K562 (cell line): ENCODE data around the gene SF3B4. TPM values are rescaled to one million over a fixed set of nuclear protein-coding genes. Genes with fewer than 3 reads are reported as not detected.

Experiments
- CREB5 ChIP-seq: fragments of 250-450 bp; sonication (Bioruptor Pico); IDR thresholded peaks from 2 replicates; pipeline ENCODE4 v1.5.0; 2020; ENCODE audit warnings: mild to moderate bottlenecking
- FOXK1 ChIP-seq: sonication (generic); formaldehyde crosslinking; IDR thresholded peaks from 2 replicates; pipeline ENCODE4 v1.8.0; 2022; ENCODE audit warnings: missing genetic modification reagents, mild to moderate bottlenecking, borderline replicate concordance
- HMGN3 ChIP-seq: IDR thresholded peaks from 2 replicates; pipeline ENCODE4 v1.6.1; 2011; ENCODE audit warnings: borderline replicate concordance, low read depth, mild to moderate bottlenecking, mixed read lengths, low read length; ENCODE audit not compliant: insufficient read length; ENCODE audit errors: extremely low read depth
- ID3 ChIP-seq, 2 experiments: fragments of 250-450 bp in 1 of 2; fragments of 450-650 bp in 1 of 2; sonication (Bioruptor Pico) in 1 of 2; IDR thresholded peaks; 2 replicates each; pipeline versions ENCODE4 v1.6.1 to v1.8.0; 2016 to 2021; ENCODE audit warnings: mild to moderate bottlenecking in 2 of 2, moderate library complexity in 2 of 2, missing compliant biosample characterization in 1 of 2, missing genetic modification characterization in 1 of 2
- KAT2B ChIP-seq: IDR thresholded peaks from one replicate; pipeline ENCODE4 v1.6.1; 2012; ENCODE audit warnings: low read depth, mild to moderate bottlenecking, control low read depth, inconsistent platforms, low read length, moderate library complexity
- KDM5B ChIP-seq: fragments of 200-600 bp; sonication (generic); IDR thresholded peaks from 2 replicates; pipeline ENCODE4 v1.6.1; 2012; ENCODE audit warnings: low read depth, mild to moderate bottlenecking, moderate library complexity, low read length, control low read depth, inconsistent platforms; ENCODE audit not compliant: insufficient replicate concordance
- KLF10 ChIP-seq: fragments of 250-450 bp; sonication (Bioruptor Pico); IDR thresholded peaks from 2 replicates; pipeline ENCODE4 v1.6.1; 2021; ENCODE audit warnings: matching md5 sums
- MAFG ChIP-seq: fragments of 450-650 bp; conservative IDR thresholded peaks from 2 replicates; pipeline ENCODE4 v1.6.1; 2016; ENCODE audit warnings: missing genetic modification characterization, missing compliant biosample characterization
- MBD2 ChIP-seq: sonication (generic); IDR thresholded peaks from 2 replicates; pipeline ENCODE4 v1.6.1; 2016; ENCODE audit warnings: low read depth, borderline replicate concordance
- NR1H2 ChIP-seq: sonication (generic); formaldehyde crosslinking; IDR thresholded peaks from 2 replicates; pipeline ENCODE4 v1.4.0; 2020; ENCODE audit warnings: mild to moderate bottlenecking, missing genetic modification reagents
- NR2C2 ChIP-seq, 2 experiments: fragments of 200-800 bp in 1 of 2; sonication (Bioruptor generic) in 1 of 2; sonication (generic) in 1 of 2; formaldehyde crosslinking in 1 of 2; IDR thresholded peaks; 2 replicates each; pipeline versions ENCODE4 v1.6.1 to v1.8.0; 2016 to 2022; ENCODE audit warnings: mild to moderate bottlenecking in 1 of 2, missing compliant biosample characterization in 1 of 2, missing genetic modification characterization in 1 of 2, missing genetic modification reagents in 1 of 2
- PHF21A ChIP-seq: fragments of 450-650 bp; IDR thresholded peaks from 2 replicates; pipeline ENCODE4 v1.6.1; 2017; ENCODE audit warnings: low read depth, borderline replicate concordance
- RAD51 ChIP-seq: fragments of 450-650 bp; IDR thresholded peaks from 2 replicates; pipeline ENCODE4 v1.7.1; 2016; ENCODE audit warnings: low read depth, mild to moderate bottlenecking, borderline replicate concordance
- RBM22 ChIP-seq: fragments of 200-400 bp; formaldehyde crosslinking; IDR thresholded peaks from 2 replicates; pipeline ENCODE4 v1.6.1; 2018; ENCODE audit warnings: low read length, low read depth; ENCODE audit not compliant: poor library complexity, severe bottlenecking
- SIRT6 ChIP-seq: IDR thresholded peaks from one replicate; pipeline ENCODE4 v1.6.1; 2012; ENCODE audit warnings: low read depth, mild to moderate bottlenecking, control low read depth, inconsistent platforms, low read length, moderate library complexity
- TAL1 ChIP-seq: fragments of 450-650 bp; IDR thresholded peaks from 2 replicates; pipeline ENCODE4 v1.6.1; 2016; ENCODE audit warnings: mild to moderate bottlenecking
- TOE1 ChIP-seq, 2 experiments: fragments of 450-650 bp in 1 of 2; sonication (generic) in 1 of 2; formaldehyde crosslinking in 1 of 2; IDR thresholded peaks; 2 replicates each; pipeline versions ENCODE4 v1.7.1 to v1.8.0; 2016 to 2022; ENCODE audit warnings: borderline replicate concordance in 2 of 2, mild to moderate bottlenecking in 2 of 2, antibody characterized with exemption in 1 of 2, inconsistent platforms in 1 of 2, low read depth in 1 of 2, missing genetic modification reagents in 1 of 2, moderate library complexity in 1 of 2
- YY1 ChIP-seq, 3 experiments: IDR thresholded peaks; 2 replicates each; pipeline ENCODE4 v1.6.1; 2011; ENCODE audit warnings: low read length in 2 of 3, mild to moderate bottlenecking in 2 of 3, moderate library complexity in 2 of 3, borderline replicate concordance in 1 of 3, control low read depth in 1 of 3, low read depth in 1 of 3; ENCODE audit not compliant: insufficient read depth in 3 of 3, insufficient replicate concordance in 2 of 3, control insufficient read depth in 1 of 3, insufficient read length in 1 of 3; ENCODE audit errors: extremely low read depth in 1 of 3
- polyA plus RNA-seq, 8 experiments: library from polyadenylated mRNA; depleted of rRNA in 4 of 8; stranded (reverse) in 5 of 8; unstranded in 3 of 8; fragments of >200 nt; fragmentation: Nextera tagmentation in 2 of 8; fragmentation: Illumina TruSeq in 1 of 8; extraction: Ambion mirVana in 2 of 8; extraction: Trizol in 1 of 8; gene quantifications; 2 replicates each; pipeline versions ENCODE4 v1.2.1 to v1.2.3, GENCODE V29; 2011 to 2014; ENCODE audit warnings: inconsistent platforms in 1 of 8, missing spikeins in 1 of 8
- total RNA-seq, 7 experiments: library from RNA; depleted of rRNA in 6 of 7; stranded (reverse); fragments of >200 nt in 6 of 7; fragmentation: Illumina TruSeq in 2 of 7; extraction: Trizol in 2 of 7; gene quantifications; 2 replicates each; pipeline versions ENCODE4 v1.2.1 to v1.2.3, GENCODE V29; 2011 to 2021; ENCODE audit warnings: low replicate concordance in 1 of 7
- TF ChIP-seq, protein P1 (sequence below), 2 experiments: IDR thresholded peaks; 2 replicates each; pipeline ENCODE4 v1.6.1; 2011; ENCODE audit warnings: borderline replicate concordance in 1 of 2, control low read depth in 1 of 2, low read depth in 1 of 2, low read length in 1 of 2, mild to moderate bottlenecking in 1 of 2, mixed read lengths in 1 of 2, moderate library complexity in 1 of 2; ENCODE audit not compliant: insufficient read depth in 1 of 2, insufficient read length in 1 of 2, poor library complexity in 1 of 2, severe bottlenecking in 1 of 2; ENCODE audit errors: extremely low read depth in 1 of 2

SF3B4 gene
- total and polyA plus RNA-seq, 9 of the 15 experiments (the other 6 are each of a cell fraction or from before 2014, with no cell fraction given): 3.0 to 88.0 (median 26.1) TPM

GRCh38 chr1:149885339-149886120, 42.1 kb downstream of the SF3B4 start (continued):
- TF ChIP-seq KDM5B (peak; percentile 84), RBM22 (peak; percentile 98), KLF10 (no peak), MBD2 (peak; percentile 33; the same call in 1 of the 2 replicates), ID3 (CRISPR knock-in tag; IDR thresholded peaks at IDR 0.05) (no peak), ID3 (tag; IDR thresholded peaks at IDR 0.05) (no peak), SIRT6 (peak; percentile 82), YY1 (IDR thresholded peaks at IDR 0.05; ENCODE audit: borderline replicate concordance in 1 of 3, control insufficient read depth in 1 of 3, extremely low read depth in 1 of 3, insufficient read depth in 3 of 3, insufficient read length in 1 of 3, insufficient replicate concordance in 2 of 3, low read depth in 1 of 3, low read length in 2 of 3) (peak in 1 of 3 experiments; percentile 40), NR2C2 (CRISPR knock-in tag; IDR thresholded peaks at IDR 0.05) (0 out of 2 replicates have a peak, but pooled peaks have one; percentile 34), NR2C2 (tag; IDR thresholded peaks at IDR 0.05) (no peak; the same call in 1 of the 2 replicates), HMGN3 (no peak), RAD51 (no peak), TOE1 (IDR thresholded peaks at IDR 0.05; ENCODE audit: borderline replicate concordance) (no peak; the same call in 1 of the 2 replicates), TOE1 (CRISPR knock-in tag; IDR thresholded peaks at IDR 0.05; ENCODE audit: borderline replicate concordance, low read depth) (peak; percentile 19), NR1H2 (CRISPR knock-in tag) (no peak), PHF21A (no peak), MAFG (tag) (no peak), KAT2B (no peak), TAL1 (peak; percentile 44; the same call in 1 of the 2 replicates), CREB5 (CRISPR knock-in tag) (no peak), FOXK1 (CRISPR knock-in tag) (no peak)
- TF ChIP-seq, protein P1, sequence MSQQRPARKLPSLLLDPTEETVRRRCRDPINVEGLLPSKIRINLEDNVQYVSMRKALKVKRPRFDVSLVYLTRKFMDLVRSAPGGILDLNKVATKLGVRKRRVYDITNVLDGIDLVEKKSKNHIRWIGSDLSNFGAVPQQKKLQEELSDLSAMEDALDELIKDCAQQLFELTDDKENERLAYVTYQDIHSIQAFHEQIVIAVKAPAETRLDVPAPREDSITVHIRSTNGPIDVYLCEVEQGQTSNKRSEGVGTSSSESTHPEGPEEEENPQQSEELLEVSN (IDR thresholded peaks at IDR 0.05; ENCODE audit: borderline replicate concordance in 1 of 2, extremely low read depth in 1 of 2, insufficient read depth in 1 of 2, insufficient read length in 1 of 2, low read depth in 1 of 2, low read length in 1 of 2, poor library complexity in 1 of 2, severe bottlenecking in 1 of 2): no peak
